Subcutaneous adipose tissue (tissue), 4 donors: Measurements from ENCODE around the gene OTOR. TPM values are rescaled to one million over a fixed set of nuclear protein-coding genes. Genes with fewer than 3 reads are reported as not detected.

Experiments
- CTCF ChIP-seq: fragments of 450-650 bp; IDR thresholded peaks from one replicate; pipeline ENCODE4 v1.5.1; 2016; ENCODE audit warnings: low read depth, mild to moderate bottlenecking, control low read depth, antibody characterized with exemption, moderate library complexity
- total RNA-seq, 4 donors: library from RNA; depleted of rRNA; stranded (reverse); fragments of >200 nt; gene quantifications; one replicate each; pipeline ENCODE4 v1.1.0, GENCODE V29; 2016

The OTOR gene
- total RNA-seq, 4 donors from 2014 or later: not detected

GRCh38 chr20:16729080-16729479 lies 19.1 kb upstream of the OTOR start:
- no peak for TF ChIP-seq CTCF

GRCh38 chr20:16729565-16730460 lies 18.3 kb upstream of the OTOR start, which contains the start of gene SNRPB2:
Gene SNRPB2, plus strand, starts transcription at chr20:16730026. Its CDS starts 1,677 bp downstream, at chr20:16731703.
- no peak for TF ChIP-seq CTCF

GRCh38 chr20:16732506-16733152 lies 15.5 kb upstream of the OTOR start:
- no peak for TF ChIP-seq CTCF

GRCh38 chr20:16740365-16741072 lies 7.6 kb upstream of the OTOR start:
- no peak for TF ChIP-seq CTCF

- no peak for TF ChIP-seq CTCF
Measured at GRCh38 chr20:16744178-16744807, 3.9 kb upstream of the OTOR start.

GRCh38 chr20:16745204-16745603 lies 3.0 kb upstream of the OTOR start:
- no peak for TF ChIP-seq CTCF
